Liver (tissue), 9 donors: ENCODE results near the gene BCKDHB. TPM values are rescaled to one million over a fixed set of nuclear protein-coding genes. Genes with fewer than 3 reads are reported as not detected.

Source experiments
- DNase-seq: peaks from one replicate; pipeline ENCODE4 v3.0.0-alpha.2; 2017; ENCODE audit warnings: low spot score
- H3K27ac ChIP-seq, 2 donors: one replicate each; pipeline ENCODE4 v1.7.0; 2013; ENCODE audit warnings: inconsistent platforms in 2 of 2, low read length in 2 of 2, control low read depth in 1 of 2, low read depth in 1 of 2, mild to moderate bottlenecking in 1 of 2
- H3K27me3 ChIP-seq, 4 donors: one replicate each; pipeline versions ENCODE4 v1.6.1 to v1.7.0; 2013; ENCODE audit warnings: low read length in 3 of 4, inconsistent platforms in 1 of 4, mild to moderate bottlenecking in 1 of 4, moderate library complexity in 1 of 4; ENCODE audit not compliant: control insufficient read depth in 4 of 4, insufficient read depth in 4 of 4
- H3K36me3 ChIP-seq, 4 donors: one replicate each; pipeline versions ENCODE4 v1.6.1 to v1.7.0; 2013; ENCODE audit warnings: low read length in 3 of 4, mild to moderate bottlenecking in 3 of 4, low read depth in 1 of 4, moderate library complexity in 1 of 4; ENCODE audit not compliant: control insufficient read depth in 4 of 4, insufficient read depth in 3 of 4
- H3K4me1 ChIP-seq, 4 donors: one replicate each; pipeline versions ENCODE4 v1.6.1 to v1.7.0; 2013; ENCODE audit warnings: low read length in 3 of 4, mild to moderate bottlenecking in 3 of 4, moderate library complexity in 1 of 4; ENCODE audit not compliant: control insufficient read depth in 4 of 4, insufficient read depth in 4 of 4
- H3K4me3 ChIP-seq, 3 donors: one replicate each; pipeline versions ENCODE4 v1.6.1 to v1.7.0; 2013; ENCODE audit warnings: low read length in 3 of 3, control low read depth in 1 of 3, low read depth in 1 of 3, mild to moderate bottlenecking in 1 of 3
- H3K9ac ChIP-seq, 2 donors: one replicate each; pipeline ENCODE4 v1.7.0; 2013; ENCODE audit warnings: low read length in 2 of 2, mild to moderate bottlenecking in 2 of 2, moderate library complexity in 2 of 2, control low read depth in 1 of 2, low read depth in 1 of 2
- H3K9me3 ChIP-seq, 4 donors: one replicate each; pipeline versions ENCODE4 v1.6.1 to v1.7.0; 2013; ENCODE audit warnings: low read length in 3 of 4; ENCODE audit not compliant: control insufficient read depth in 4 of 4
- EGR1 ChIP-seq, 2 donors: IDR thresholded peaks; 2 replicates each; pipeline ENCODE4 v1.6.1; 2016 to 2018; ENCODE audit warnings: antibody characterized with exemption in 2 of 2, low read depth in 2 of 2
- FOXA1 ChIP-seq: IDR thresholded peaks from 2 replicates; pipeline ENCODE4 v1.6.1; 2016; ENCODE audit warnings: antibody characterized with exemption
- FOXA2 ChIP-seq: IDR thresholded peaks from 2 replicates; pipeline ENCODE4 v1.6.1; 2016; ENCODE audit warnings: antibody characterized with exemption
- GABPA ChIP-seq, 2 donors: IDR thresholded peaks in 1 of 2; conservative IDR thresholded peaks in 1 of 2; 2 replicates each; pipeline ENCODE4 v1.6.1; 2016; ENCODE audit warnings: antibody characterized with exemption in 2 of 2, mild to moderate bottlenecking in 1 of 2, moderate library complexity in 1 of 2
- HNF4A ChIP-seq, 2 donors: conservative IDR thresholded peaks; 2 replicates each; pipeline ENCODE4 v1.6.1; 2016; ENCODE audit warnings: antibody characterized with exemption in 2 of 2, mild to moderate bottlenecking in 2 of 2
- HNF4G ChIP-seq: IDR thresholded peaks from 2 replicates; pipeline ENCODE4 v1.6.1; 2016; ENCODE audit warnings: antibody characterized with exemption
- JUND ChIP-seq, 2 donors: IDR thresholded peaks; 2 replicates each; pipeline ENCODE4 v1.6.1; 2016; ENCODE audit warnings: antibody characterized with exemption in 2 of 2
- NR2F2 ChIP-seq: IDR thresholded peaks from 2 replicates; pipeline ENCODE4 v1.6.1; 2016; ENCODE audit warnings: antibody characterized with exemption
- RAD21 ChIP-seq, 2 donors: IDR thresholded peaks; 2 replicates each; pipeline ENCODE4 v1.6.1; 2016; ENCODE audit warnings: antibody characterized with exemption in 2 of 2, mild to moderate bottlenecking in 2 of 2
- RXRA ChIP-seq, 2 donors: IDR thresholded peaks; 2 replicates each; pipeline ENCODE4 v1.6.1; 2017 to 2018; ENCODE audit warnings: antibody characterized with exemption in 2 of 2, mild to moderate bottlenecking in 1 of 2
- SP1 ChIP-seq: IDR thresholded peaks from 2 replicates; pipeline ENCODE4 v1.6.1; 2018; ENCODE audit warnings: antibody characterized with exemption, mild to moderate bottlenecking
- TAF1 ChIP-seq: conservative IDR thresholded peaks from 2 replicates; pipeline ENCODE4 v1.6.1; 2016; ENCODE audit warnings: antibody characterized with exemption, mild to moderate bottlenecking
- YY1 ChIP-seq: IDR thresholded peaks from 2 replicates; pipeline ENCODE4 v1.6.1; 2016; ENCODE audit warnings: antibody characterized with exemption, mild to moderate bottlenecking
- polyA plus RNA-seq, 2 donors: library from polyadenylated mRNA; stranded (reverse) in 1 of 2; unstranded in 1 of 2; fragments of 200-250 nt in 1 of 2; fragments of >200 nt in 1 of 2; fragmentation: Nextera tagmentation in 1 of 2; extraction: Ambion mirVana in 1 of 2; gene quantifications; one replicate each; pipeline versions ENCODE4 v1.2.1 to v1.2.3, GENCODE V29; 2013 to 2015
- total RNA-seq, 2 donors: library from RNA; depleted of rRNA; stranded (reverse); fragments of >200 nt; gene quantifications; one replicate each; pipeline ENCODE4 v1.2.3, GENCODE V29; 2014
- TF ChIP-seq, protein P1 (sequence below): fragments of 150-350 bp; IDR thresholded peaks from 2 replicates; pipeline ENCODE4 v1.5.1; 2017; ENCODE audit warnings: improper control_type of control experiment, low read depth, low read length; ENCODE audit not compliant: missing input control
- TF ChIP-seq, protein P2 (sequence below): IDR thresholded peaks from 2 replicates; pipeline ENCODE4 v1.6.1; 2016; ENCODE audit warnings: antibody characterized with exemption
- TF ChIP-seq, protein P3 (sequence below): IDR thresholded peaks from 2 replicates; pipeline ENCODE4 v1.6.1; 2016; ENCODE audit warnings: antibody characterized with exemption, mild to moderate bottlenecking
- TF ChIP-seq, protein P4 (sequence below): IDR thresholded peaks from 2 replicates; pipeline ENCODE4 v1.6.1; 2016; ENCODE audit warnings: antibody characterized with exemption
- TF ChIP-seq, protein P5 (sequence below): IDR thresholded peaks from 2 replicates; pipeline ENCODE4 v1.6.1; 2016; ENCODE audit warnings: antibody characterized with exemption
- donor health status: healthy.
- donor health status: healthy.
- donor health status: healthy.
- donor health status: healthy.
- donor health status: healthy.

Gene BCKDHB
- total and polyA plus RNA-seq, 4 donors, result 13.0 to 74.8 (median 31.6) TPM

DNA sequence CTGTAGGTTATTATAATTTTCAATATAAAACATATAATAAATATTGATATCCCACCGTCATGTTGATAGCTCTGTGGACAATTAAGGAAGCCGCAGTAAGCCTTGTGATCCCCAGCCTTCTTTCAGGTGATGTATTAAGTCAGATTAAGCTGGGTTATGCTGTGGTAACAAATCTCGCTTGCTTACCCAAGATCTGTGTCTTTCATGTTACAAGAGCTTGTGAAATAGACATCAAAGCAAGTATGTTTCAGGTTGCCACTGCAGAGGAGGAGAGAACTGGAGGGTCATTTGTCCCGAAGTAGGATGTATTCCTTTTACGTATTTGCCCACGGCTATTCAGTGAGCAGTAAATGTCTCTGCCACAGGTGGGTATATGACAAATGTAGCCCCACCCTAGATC lies 17.8 kb upstream of the BCKDHB start (continued):
- TF ChIP-seq, protein P1, sequence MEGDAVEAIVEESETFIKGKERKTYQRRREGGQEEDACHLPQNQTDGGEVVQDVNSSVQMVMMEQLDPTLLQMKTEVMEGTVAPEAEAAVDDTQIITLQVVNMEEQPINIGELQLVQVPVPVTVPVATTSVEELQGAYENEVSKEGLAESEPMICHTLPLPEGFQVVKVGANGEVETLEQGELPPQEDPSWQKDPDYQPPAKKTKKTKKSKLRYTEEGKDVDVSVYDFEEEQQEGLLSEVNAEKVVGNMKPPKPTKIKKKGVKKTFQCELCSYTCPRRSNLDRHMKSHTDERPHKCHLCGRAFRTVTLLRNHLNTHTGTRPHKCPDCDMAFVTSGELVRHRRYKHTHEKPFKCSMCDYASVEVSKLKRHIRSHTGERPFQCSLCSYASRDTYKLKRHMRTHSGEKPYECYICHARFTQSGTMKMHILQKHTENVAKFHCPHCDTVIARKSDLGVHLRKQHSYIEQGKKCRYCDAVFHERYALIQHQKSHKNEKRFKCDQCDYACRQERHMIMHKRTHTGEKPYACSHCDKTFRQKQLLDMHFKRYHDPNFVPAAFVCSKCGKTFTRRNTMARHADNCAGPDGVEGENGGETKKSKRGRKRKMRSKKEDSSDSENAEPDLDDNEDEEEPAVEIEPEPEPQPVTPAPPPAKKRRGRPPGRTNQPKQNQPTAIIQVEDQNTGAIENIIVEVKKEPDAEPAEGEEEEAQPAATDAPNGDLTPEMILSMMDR, result no peak
- TF ChIP-seq YY1 (no peak), SP1 (no peak), RAD21 (IDR thresholded peaks at IDR 0.05) (no peak), JUND (IDR thresholded peaks at IDR 0.05) (no peak)

DNA sequence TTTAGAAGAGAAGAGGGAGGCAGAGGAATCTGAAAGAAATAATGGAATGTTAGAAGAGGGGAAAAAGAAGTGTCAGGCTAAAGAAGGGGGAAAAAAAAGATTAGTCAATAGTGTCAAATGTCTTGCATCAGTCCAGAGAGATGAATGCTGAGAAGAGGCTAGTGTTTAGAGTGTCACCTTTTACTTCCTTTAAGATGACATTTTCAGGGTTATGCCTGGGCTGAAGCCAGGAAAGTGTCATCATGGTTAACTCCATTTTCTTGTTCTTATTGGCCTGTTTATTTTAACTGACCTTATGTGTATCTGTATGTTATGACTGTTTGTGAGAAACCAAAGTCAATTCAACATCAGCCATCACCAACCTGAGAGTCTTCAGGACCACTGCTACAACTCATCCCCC lies 15.0 kb upstream of the BCKDHB start:
- Histone ChIP-seq H3K9me3 (no peaks in the 10 kb centered on the region), H3K4me3 (no peak overlapping the region), H3K4me1 (no peaks in the 10 kb centered on the region), H3K9ac (no peak overlapping the region), H3K27me3 (no peaks in the 10 kb centered on the region), H3K27ac (no peak overlapping the region), H3K36me3 (no peaks in the 10 kb centered on the region)
- no peak for DNase-seq
- TF ChIP-seq, protein P2, sequence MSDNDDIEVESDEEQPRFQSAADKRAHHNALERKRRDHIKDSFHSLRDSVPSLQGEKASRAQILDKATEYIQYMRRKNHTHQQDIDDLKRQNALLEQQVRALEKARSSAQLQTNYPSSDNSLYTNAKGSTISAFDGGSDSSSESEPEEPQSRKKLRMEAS, result no peak
- TF ChIP-seq, protein P1, result no peak
- TF ChIP-seq FOXA2 (no peak), RAD21 (IDR thresholded peaks at IDR 0.05) (no peak), HNF4A (conservative IDR thresholded peaks at IDR 0.05) (no peak), NR2F2 (no peak), HNF4G (no peak), JUND (IDR thresholded peaks at IDR 0.05) (no peak), TAF1 (no peak), FOXA1 (no peak), RXRA (IDR thresholded peaks at IDR 0.05) (no peak), GABPA (IDR thresholded peaks at IDR 0.05 in 1 of 2, conservative IDR thresholded peaks at IDR 0.05 in 1 of 2) (no peak), YY1 (no peak), SP1 (no peak), EGR1 (IDR thresholded peaks at IDR 0.05; ENCODE audit: low read depth in 2 of 2) (no peak)
- TF ChIP-seq, protein P3, sequence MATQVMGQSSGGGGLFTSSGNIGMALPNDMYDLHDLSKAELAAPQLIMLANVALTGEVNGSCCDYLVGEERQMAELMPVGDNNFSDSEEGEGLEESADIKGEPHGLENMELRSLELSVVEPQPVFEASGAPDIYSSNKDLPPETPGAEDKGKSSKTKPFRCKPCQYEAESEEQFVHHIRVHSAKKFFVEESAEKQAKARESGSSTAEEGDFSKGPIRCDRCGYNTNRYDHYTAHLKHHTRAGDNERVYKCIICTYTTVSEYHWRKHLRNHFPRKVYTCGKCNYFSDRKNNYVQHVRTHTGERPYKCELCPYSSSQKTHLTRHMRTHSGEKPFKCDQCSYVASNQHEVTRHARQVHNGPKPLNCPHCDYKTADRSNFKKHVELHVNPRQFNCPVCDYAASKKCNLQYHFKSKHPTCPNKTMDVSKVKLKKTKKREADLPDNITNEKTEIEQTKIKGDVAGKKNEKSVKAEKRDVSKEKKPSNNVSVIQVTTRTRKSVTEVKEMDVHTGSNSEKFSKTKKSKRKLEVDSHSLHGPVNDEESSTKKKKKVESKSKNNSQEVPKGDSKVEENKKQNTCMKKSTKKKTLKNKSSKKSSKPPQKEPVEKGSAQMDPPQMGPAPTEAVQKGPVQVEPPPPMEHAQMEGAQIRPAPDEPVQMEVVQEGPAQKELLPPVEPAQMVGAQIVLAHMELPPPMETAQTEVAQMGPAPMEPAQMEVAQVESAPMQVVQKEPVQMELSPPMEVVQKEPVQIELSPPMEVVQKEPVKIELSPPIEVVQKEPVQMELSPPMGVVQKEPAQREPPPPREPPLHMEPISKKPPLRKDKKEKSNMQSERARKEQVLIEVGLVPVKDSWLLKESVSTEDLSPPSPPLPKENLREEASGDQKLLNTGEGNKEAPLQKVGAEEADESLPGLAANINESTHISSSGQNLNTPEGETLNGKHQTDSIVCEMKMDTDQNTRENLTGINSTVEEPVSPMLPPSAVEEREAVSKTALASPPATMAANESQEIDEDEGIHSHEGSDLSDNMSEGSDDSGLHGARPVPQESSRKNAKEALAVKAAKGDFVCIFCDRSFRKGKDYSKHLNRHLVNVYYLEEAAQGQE, result no peak
- TF ChIP-seq, protein P4, sequence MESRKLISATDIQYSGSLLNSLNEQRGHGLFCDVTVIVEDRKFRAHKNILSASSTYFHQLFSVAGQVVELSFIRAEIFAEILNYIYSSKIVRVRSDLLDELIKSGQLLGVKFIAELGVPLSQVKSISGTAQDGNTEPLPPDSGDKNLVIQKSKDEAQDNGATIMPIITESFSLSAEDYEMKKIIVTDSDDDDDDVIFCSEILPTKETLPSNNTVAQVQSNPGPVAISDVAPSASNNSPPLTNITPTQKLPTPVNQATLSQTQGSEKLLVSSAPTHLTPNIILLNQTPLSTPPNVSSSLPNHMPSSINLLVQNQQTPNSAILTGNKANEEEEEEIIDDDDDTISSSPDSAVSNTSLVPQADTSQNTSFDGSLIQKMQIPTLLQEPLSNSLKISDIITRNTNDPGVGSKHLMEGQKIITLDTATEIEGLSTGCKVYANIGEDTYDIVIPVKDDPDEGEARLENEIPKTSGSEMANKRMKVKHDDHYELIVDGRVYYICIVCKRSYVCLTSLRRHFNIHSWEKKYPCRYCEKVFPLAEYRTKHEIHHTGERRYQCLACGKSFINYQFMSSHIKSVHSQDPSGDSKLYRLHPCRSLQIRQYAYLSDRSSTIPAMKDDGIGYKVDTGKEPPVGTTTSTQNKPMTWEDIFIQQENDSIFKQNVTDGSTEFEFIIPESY, result no peak
- TF ChIP-seq, protein P5, sequence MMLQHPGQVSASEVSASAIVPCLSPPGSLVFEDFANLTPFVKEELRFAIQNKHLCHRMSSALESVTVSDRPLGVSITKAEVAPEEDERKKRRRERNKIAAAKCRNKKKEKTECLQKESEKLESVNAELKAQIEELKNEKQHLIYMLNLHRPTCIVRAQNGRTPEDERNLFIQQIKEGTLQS, result no peak
